ENCODE data around the gene ABCG1. TPM values are rescaled to one million over a fixed set of nuclear protein-coding genes. Genes with fewer than 3 reads are reported as not detected.

The ABCG1 gene
- total and polyA plus RNA-seq, 4 donors, result 1.6 to 9.7 (median 5.3) TPM

GRCh38 chr21:42219606-42220137 lies 732 bp downstream of the ABCG1 start:
- no peaks in the 10 kb centered on the region for H3K9me3 ChIP-seq (ENCODE audit: control insufficient read depth in 4 of 4, low read length in 3 of 4)
- no peaks in the 10 kb centered on the region for H3K27me3 ChIP-seq (ENCODE audit: control insufficient read depth in 4 of 4, insufficient read depth in 4 of 4, low read length in 3 of 4)
- WGBS, result 1% methylated on average over 41 of the region's 41 CpGs
- H3K36me3 ChIP-seq (ENCODE audit: control insufficient read depth in 4 of 4, insufficient read depth in 3 of 4, low read depth in 1 of 4, low read length in 3 of 4), result no peaks in the 10 kb centered on the region
- H3K4me1 ChIP-seq (ENCODE audit: control insufficient read depth in 4 of 4, insufficient read depth in 4 of 4, low read length in 3 of 4), result peaks cover 4 to 19% (median 10%) of the 10 kb centered on the region in 4 donors
- H3K4me3 ChIP-seq (ENCODE audit: low read depth in 1 of 3, low read length in 3 of 3), result peak overlapping the region; percentile 27 to 63 (median 59)
- peak overlapping the region; percentile 58 to 78 for H3K27ac ChIP-seq (ENCODE audit: low read depth in 1 of 2, low read length in 2 of 2)
- no peak for DNase-seq (ENCODE audit: low spot score)
- TF ChIP-seq YY1 (IDR thresholded peaks at IDR 0.05) (no peak), EGR1 (IDR thresholded peaks at IDR 0.05; ENCODE audit: low read depth in 2 of 2) (no peak), ZBTB33 (IDR thresholded peaks at IDR 0.05) (no peak), NR2F2 (IDR thresholded peaks at IDR 0.05) (no peak), HNF4A (conservative IDR thresholded peaks at IDR 0.05) (no peak), SP1 (IDR thresholded peaks at IDR 0.05) (no peak), MAX (IDR thresholded peaks at IDR 0.05) (no peak), FOXA2 (IDR thresholded peaks at IDR 0.05) (no peak), CTCF (IDR thresholded peaks at IDR 0.05; ENCODE audit: low read depth, low read length, missing input control) (no peak), RAD21 (IDR thresholded peaks at IDR 0.05) (no peak), HNF4G (IDR thresholded peaks at IDR 0.05) (no peak), REST (IDR thresholded peaks at IDR 0.05) (no peak), RXRA (IDR thresholded peaks at IDR 0.05) (no peak), GABPA (IDR thresholded peaks at IDR 0.05 in 1 of 2, conservative IDR thresholded peaks at IDR 0.05 in 1 of 2) (no peak), JUND (IDR thresholded peaks at IDR 0.05) (no peak), FOXA1 (IDR thresholded peaks at IDR 0.05) (no peak), ATF3 (IDR thresholded peaks at IDR 0.05) (no peak)
- peak overlapping the region in 1 of 2 donors; percentile 37 for H3K9ac ChIP-seq (ENCODE audit: low read depth in 1 of 2, low read length in 2 of 2)

Measured in liver (tissue), 9 donors.